Stimulated activated CD4-positive, alpha-beta T cell treated with anti-CD3 and anti-CD28 coated beads, TNF-alpha, amount 100 ng/mL, for 24 hours (primary cell): ENCODE data around the gene KIF19.

Source experiments
- DNase-seq, 3 experiments: peaks; one replicate each; pipeline ENCODE4 v3.0.0-alpha.2; 2020; ENCODE audit warnings: low read depth in 3 of 3

Gene KIF19

DNA sequence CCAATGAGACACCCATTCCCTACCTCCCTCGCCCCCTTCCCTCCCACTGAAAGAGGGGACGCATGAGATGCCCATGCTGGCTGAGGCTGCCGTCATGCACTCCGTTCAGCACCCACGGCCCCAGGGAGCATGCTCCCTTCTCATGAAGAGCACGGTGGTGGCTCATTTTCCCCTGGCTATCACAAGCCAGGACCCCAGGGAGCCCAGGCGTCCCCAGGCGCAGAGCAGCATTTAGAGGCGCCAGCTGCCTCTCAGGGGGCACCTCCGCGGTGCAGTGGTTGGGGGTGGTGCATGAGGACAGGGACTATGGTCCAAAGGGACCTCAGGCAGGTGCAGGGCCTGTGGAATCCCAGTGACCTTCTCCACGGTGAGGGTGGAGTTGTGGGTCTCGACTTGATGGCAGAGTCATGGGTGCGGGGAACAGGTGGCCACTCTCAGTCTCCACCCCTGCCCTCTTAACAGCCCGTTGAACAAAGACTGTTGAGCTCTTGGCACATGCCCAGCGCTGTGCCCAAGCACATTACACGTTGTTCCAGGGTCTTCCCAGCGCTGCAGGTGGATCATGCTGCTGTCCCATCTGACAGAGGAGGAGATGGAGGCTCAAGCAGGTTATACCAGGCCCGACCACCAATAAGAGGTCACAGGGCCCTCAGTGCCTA, 13.6 kb downstream of the KIF19 start:
- no peak for DNase-seq

DNA sequence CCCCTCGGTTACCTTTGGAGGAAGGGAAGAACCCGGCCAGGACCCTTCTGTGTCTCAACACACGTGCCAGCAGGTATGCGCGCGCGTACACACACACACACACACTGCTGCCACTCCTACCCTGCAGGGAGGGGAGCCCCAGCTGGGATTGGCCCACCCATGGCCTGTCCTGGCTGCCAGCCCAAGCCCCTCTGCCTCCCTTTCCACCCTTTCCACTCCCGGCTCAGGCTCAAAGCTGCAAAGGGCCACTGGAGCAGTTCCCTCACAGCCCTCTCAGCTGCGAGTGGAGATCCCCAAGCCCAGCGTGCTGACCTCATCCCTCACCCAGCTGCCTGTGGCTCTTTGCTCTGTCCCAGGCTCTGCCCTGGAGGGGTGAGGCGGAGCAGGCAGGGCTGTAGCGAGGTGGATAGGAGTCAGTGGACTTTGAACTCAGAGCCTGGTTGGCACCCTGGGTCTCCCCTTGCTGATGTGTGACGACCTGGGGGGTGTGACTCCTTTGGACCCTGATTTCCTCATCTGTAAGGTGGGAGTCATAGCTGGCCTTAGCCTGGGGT, 14.5 kb downstream of the KIF19 start:
- DNase-seq = no peak

DNA sequence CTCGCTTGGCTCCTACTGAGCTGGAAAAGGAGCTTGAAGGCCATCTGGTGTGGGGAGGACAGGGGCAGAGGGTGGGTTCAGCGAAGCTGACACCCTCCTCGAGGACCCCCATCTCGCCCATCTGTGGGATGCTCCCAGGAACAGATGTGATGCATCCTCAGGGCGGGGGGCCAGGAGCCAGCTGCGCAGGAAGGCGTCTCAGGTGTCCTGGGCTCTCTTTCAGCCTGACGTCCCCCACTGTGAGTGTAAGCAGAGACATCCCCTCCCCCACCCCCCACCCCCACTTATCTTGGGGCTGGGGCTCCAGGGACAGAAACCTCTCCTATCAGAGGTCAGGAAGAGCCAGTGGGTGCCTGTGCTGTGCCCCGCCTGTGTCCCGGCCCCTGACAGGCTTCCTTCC, 16.2 kb downstream of the KIF19 start:
- no peak for DNase-seq

DNA sequence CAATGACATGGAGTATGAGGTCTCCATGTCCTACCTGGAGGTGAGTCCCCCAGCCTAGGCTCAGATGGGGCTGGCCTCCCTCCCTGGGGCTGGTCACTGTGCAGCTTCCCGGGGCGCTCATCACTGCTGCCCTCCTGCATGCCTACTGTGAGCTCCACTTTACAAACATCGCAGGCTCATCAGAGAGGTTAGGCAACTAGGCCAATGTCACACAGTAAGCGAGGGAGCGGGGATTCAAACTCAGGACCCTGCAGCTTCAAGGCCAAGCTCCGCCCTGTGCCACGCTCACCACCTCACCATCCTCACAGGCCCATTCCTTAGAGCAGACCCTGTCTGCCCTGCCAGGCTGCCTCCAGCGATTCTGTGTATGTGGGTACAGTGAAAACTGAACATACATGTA, 17.1 kb downstream of the KIF19 start:
- no peak for DNase-seq

DNA sequence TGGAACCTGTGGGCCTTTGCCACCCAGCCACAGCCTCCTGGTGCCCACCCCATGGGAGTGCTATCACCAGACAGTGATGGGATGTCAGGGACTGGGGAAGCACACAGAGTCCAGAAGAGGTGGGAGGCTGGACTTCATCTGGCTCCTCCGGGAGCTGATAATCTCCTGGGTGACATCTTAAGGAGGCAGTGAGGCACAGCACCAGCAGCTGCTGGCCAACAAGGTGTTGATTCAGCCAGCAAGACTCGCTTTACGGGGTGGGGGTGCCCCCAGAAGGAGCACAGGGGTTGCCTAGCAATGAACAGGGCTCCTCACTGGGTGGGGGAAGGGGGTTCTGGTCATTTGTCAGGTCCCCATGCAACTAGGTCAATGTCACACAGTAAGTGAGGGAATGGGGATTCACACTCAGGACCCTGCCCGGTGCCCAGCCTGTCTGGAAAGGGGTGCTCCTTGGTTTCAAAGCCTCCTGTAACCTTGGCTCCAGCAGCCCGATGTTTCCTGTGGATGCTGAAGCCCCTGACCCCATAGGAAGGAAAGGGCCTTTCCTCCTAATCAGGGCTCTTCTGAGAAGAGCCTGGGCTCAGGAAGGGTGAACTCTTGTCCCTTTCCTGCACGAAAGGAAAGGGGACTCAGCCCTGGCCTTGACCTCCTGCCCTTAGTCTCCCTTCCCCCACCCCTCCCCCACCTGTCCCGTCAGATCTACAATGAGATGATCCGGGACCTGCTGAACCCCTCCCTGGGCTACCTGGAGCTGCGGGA, 17.7 kb downstream of the KIF19 start:
- DNase-seq = no peak

DNA sequence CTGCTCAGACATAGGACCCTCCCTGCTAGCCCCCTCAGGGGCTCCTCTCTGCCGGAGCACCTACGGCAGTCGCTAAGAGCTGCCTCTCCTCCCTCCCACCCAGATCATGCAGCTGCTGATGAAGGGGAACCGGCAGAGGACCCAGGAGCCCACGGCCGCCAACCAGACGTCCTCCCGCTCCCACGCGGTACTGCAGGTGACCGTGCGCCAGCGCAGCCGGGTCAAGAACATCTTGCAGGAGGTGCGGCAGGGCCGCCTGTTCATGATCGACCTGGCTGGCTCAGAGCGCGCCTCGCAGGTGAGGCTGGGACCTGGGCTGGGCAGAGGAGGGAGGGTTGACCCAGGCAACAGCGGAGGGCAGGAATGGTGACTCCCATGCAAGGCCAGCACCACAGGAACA, 18.6 kb downstream of the KIF19 start:
- no peak for DNase-seq

DNA sequence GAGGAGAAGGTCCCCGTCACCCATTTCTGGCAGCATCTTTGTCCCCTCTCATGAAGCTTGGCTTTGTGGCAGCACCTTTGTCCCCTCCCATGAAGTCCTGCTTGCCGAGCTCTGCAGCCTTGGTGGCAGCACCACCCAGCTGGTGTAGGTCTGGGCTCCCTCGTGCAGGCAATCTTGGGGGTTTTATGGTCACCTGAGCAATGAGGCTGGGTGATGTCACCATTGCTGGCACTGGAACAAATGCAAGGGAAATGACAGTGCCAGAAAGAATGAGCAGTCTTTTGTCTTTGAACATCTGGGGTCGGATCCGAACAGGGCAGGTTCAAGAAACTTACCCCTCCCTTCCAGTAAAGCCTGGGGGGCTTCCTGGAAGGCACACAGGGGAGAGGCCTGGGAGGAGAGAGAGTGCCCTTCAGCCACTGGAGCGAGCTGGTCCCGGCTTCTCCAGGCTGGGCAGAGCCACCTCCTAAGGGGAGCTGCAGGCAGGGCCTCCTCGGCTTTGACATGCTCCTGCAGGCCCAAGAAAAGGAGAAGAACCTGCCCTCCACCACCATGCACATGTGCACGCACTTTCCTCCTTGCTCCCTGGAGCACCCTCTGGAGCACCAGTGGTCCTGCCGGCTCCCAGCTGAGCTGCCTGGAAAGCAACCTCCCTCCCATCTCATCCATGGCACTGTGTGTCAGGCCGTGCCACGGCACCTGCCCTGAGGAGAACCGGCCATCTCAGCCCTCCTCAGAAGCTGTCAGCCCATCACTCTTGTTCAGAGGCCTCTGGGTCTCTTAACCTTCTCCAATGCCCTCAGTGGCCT, 19.6 kb downstream of the KIF19 start:
- DNase-seq = no peak

DNA sequence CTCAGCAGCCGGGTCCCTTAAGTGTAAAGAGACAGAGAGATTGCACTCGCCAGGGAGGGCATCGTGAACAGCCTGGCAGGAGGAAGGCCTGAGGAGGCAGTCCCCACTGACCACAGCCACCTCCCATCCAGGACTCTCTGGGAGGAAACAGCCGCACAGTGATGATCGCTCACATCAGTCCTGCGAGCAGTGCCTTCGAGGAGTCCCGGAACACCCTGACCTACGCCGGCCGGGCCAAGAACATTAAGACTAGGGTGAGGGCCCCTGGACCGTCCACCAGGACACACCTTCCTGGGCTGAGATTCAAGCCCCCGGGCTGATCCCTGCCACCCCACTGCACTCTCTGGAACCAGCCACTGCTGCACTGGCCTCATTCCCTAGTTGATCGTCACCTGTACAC, 21.6 kb downstream of the KIF19 start:
- no peak for DNase-seq

DNA sequence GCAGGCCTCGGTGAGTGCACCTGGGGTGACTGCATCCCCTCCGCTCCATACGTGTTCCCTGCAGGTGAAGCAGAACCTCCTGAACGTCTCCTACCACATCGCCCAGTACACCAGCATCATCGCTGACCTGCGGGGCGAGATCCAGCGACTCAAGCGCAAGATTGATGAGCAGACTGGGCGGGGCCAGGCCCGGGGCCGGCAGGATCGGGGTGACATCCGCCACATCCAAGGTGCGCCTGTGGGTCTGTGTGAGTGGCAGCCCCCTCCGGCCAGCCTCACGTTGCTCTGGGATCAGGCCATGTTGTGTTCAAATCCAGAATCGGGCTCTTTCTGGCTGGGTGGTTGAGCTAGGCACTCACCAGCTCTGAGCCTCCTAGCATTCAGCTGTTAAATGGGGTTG, 23.1 kb downstream of the KIF19 start:
- no peak for DNase-seq

DNA sequence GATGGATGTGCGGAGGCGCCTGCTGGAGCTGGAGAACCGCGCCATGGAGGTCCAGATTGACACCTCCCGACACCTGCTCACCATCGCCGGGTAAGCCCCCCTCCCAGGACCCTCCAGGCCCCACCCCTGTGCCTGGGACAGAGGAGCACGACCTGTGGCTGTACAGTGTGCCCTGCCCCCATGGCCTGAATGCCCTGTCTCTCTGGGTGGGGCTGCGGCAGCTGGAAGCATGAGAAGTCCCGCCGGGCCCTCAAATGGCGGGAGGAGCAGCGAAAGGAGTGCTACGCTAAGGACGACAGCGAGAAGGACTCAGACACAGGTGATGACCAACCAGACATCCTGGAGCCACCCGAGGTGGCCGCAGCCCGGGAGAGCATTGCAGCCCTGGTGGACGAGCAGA, 24.5 kb downstream of the KIF19 start:
- DNase-seq = no peak

DNA sequence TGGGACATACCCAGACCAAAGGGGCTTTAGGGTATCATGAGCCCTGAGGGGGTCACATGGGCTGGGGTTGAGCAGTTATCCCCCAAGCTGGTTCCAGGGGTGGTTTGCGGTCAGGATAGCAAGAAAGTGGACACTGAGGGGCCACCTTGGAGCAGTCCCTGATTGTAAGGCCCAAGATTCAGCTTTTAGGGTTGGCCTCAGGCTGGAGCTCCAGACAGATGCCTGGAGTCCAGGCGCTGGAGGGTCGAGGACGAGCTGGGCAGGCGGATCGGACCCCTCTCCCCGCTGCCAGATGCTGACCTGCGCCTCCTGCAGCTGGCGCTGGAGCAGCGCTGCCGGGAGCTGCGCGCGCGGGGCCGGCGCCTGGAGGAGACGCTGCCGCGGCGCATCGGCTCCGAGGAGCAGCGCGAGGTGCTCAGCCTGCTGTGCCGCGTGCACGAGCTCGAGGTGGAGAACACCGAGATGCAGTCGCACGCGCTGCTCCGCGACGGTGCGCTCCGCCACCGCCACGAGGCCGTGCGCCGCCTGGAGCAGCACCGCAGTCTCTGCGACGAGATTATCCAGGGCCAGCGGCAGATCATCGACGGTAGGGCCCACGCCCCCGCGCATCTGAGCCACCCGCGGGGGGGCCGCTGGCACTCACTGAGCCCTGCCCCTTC, 25.7 kb downstream of the KIF19 start:
- DNase-seq = peak in 1 of 3 experiments; percentile 27

DNA sequence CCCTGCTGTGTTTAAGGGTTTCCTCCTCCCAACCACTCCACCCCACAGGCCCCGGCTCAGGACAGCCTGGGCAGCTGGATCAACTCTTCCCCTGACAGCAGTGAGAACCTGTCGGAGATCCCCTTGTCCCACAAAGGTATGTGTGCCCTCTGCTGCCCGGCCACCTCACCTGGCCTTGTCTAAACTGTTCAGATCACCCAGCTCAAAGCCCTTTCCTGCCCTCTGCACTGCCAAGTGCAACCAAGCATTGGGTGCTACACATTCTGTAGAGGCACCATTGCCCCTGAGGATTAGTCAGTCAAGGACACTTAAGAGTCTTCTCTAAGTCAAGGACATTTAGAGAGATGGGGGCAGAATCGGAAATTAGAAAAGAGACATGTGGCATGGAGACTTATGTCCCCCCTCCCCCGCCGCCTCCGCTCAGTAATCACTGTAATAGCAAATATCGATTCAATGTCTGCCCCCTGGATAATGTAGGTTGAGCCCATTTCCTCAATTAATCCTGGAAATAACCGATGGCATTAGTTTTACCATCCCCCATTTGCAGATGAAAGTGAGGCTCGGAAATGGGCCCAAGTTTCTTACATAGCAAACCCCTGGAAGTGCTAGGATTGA, 27.5 kb downstream of the KIF19 start:
- no peak for DNase-seq

DNA sequence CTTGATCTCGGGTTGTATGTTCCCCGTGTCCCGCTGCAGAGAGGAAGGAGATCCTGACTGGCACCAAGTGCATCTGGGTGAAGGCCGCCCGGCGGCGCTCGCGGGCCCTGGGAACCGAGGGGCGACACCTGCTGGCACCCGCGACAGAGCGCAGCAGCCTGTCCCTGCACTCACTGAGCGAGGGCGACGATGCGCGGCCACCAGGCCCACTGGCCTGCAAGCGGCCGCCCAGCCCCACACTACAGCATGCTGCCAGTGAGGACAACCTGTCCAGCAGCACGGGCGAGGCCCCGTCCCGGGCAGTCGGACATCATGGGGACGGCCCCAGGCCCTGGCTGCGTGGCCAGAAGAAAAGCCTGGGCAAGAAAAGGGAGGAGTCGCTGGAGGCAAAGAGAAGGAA, 28.1 kb downstream of the KIF19 start:
- DNase-seq = peak in 2 of 3 experiments; percentile 22 to 68

DNA sequence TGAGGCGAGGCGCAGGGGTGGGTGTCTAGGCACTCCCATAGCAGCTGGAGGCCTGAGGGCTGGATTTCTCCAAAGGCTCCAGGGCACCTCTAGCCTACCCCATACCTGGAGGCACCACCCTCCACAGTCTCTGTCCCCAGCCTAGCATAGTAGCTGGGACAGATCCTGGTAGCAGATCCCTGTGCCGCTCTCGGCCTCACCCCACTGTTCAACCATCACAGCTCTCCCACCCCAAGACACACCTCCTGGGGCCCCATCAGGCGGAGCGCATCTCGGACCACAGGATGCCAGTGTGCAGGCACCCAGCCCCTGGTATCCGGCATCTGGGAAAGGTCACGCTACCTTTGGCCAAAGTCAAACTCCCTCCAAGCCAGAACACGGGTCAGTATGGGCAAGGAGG, 28.5 kb downstream of the KIF19 start:
- DNase-seq = no peak

DNA sequence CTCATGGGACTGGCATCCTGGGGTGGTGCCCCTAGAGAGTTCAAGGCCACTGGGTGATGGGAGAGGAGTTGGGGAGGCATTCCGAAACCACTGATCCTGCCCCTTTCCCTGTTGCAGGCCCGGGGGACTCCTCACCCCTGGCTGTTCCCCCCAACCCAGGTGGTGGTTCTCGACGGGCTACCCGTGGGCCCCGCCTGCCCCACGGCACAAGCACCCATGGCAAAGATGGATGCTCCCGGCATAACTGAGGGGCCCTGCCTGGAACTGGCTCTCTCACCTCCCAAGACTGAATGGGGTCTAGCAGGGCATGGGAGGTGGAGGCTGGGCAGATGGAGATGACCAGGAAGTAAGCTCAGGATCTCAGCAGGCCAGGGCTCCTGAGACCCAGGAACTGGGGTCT, 29.0 kb downstream of the KIF19 start:
- DNase-seq = no peak

DNA sequence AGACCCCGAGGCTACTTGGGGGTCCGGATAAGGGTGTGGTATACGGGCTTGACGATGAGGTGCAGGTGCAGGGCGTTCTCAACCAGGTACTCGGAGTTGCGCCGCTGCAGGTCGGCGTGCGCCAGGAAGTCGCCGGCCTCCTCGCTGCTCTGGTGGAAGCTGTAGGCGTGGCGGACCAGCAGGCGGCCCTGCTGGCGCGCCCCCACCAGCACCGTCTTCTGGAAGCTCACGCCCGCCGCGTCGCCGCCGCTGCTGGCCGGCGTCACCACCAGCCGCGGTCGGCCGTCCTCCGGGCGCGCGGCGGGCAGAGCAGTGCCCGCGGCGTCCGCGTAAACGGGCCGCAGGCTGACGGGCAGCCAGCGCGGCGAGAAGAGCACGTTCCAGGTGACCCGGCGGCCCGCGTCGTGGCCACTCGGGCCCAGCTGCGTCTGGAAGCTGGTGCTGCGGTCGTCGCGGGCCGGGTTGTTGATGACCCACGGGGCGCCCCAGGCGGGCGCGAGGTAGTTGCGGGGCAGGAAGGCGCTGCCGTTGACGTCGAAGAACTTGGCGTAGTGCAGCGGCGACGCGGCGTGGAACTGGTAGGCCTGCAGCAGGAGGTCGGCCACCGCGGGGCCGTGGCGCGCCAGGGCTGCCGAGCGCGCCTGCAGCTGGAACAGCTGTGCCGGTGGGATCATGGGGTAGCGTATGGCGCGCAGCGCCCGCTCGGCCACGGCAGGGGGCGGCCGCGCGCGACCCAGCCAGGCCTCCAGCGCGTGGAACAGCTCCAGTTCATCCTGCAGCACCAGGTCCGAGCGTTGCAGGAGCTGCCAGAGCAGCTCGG, 30.8 kb downstream of the KIF19 start:
- DNase-seq = no peak

DNA sequence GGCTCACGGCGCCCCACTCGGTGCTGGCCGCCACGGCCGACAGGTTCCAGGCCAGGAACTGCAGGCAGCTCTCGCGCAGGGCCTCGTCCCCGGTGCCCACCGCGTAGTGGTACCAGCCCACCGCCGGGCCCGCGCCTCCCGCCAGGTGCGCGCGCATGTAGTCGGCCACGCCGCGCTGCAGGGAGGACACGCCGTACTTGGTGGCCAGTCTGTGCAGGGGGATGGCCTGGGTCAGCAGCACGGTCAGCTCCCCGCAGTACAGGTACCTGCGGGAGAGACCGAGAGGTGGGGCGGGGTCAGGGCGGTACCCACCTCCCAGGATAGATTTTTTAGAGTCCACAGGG, 31.4 kb downstream of the KIF19 start:
- DNase-seq = no peak

DNA sequence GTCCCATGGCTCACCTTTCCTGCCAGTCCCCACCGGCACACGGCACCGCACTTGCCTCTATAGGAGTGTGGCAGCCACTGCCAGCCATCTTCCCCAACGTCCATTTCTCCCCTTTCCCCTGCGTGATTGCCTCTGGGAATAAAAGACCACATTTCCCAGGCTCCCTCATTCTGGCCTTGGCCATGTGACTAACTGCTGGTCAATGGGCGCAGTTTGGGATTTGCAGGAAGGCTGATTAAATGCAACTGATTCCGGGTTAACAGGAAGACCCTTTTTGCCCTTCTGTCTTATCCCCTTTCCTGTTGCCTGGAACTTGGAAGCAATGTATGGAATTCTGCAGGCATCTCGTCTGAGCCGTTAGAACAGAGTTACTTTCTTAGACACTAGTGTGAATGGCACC, 32.7 kb downstream of the KIF19 start:
- no peak for DNase-seq

DNA sequence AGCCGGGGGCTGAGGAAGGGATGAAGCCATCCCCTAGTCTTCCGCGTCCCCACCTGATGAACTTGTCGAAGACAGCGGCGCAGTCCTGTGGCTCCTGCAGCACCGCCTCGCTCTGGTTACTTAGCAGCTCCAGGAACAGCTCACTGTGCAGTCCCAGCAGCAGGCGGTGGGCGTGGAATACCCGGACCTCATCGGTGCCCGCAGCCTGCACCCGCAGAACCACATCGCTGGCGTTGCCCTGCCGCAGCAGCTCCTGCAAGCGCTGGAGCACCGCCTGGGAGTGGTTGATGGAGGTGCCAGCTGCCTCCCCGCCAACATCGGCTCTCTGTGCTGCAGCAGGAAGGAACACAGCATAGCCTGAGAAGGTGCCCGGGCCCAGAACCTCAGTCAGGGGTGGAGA, 33.9 kb downstream of the KIF19 start:
- no peak for DNase-seq

DNA sequence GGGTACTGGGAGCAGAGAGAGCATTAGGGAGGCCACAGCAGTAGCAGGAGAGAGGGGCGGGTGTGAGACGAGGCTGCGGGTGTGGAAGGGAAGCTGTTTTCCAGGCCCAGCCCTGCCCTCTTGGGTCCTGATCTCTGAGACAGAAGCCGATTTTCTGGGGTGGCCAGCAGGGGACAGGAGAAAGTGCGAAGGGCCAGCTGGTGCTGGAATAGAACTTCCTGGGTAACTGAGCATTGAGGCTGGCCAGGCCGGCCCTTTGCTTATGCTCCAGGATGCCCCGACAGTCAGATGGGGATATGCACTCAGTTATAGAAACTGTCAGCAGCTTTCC, 34.8 kb downstream of the KIF19 start:
- DNase-seq = no peak
